GM12864 (cell line): ENCODE measurements around the gene MPV17L2.

ENCODE experiments used
- DNase-seq: peaks from one replicate; pipeline ENCODE4 v3.0.0-alpha.2; 2011; ENCODE audit warnings: low read depth
- H3K4me3 ChIP-seq: 2 replicates; pipeline ENCODE4 v1.5.1; 2011; ENCODE audit warnings: mild to moderate bottlenecking, low read depth, low read length, control low read depth
- TF ChIP-seq, protein P1 (sequence below): IDR thresholded peaks from 2 replicates; pipeline ENCODE4 v1.5.1; 2011; ENCODE audit warnings: low read depth, mild to moderate bottlenecking, moderate library complexity, low read length, control low read depth, inconsistent platforms; ENCODE audit errors: missing control alignments

The MPV17L2 gene

DNA sequence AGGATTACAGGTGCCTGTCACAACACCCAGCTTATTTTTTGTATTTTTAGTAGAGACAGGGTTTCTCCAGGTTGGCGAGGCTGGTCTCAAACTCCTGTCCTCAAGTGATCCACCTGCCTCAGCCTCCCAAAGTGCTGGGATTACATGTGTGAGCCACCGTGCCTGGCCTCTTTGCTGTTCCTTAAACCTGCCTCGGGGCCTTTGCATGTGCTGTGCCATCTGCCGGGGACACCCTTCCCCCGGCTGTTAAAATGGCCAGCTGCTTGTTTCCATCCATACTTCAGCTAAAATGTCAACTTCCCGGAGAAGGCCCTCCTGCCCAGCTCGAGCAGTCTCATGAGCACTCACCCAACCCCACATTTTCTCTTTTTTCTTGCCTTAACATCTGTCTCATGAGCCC lies 52.3 kb downstream of the MPV17L2 start:
- TF ChIP-seq, protein P1, sequence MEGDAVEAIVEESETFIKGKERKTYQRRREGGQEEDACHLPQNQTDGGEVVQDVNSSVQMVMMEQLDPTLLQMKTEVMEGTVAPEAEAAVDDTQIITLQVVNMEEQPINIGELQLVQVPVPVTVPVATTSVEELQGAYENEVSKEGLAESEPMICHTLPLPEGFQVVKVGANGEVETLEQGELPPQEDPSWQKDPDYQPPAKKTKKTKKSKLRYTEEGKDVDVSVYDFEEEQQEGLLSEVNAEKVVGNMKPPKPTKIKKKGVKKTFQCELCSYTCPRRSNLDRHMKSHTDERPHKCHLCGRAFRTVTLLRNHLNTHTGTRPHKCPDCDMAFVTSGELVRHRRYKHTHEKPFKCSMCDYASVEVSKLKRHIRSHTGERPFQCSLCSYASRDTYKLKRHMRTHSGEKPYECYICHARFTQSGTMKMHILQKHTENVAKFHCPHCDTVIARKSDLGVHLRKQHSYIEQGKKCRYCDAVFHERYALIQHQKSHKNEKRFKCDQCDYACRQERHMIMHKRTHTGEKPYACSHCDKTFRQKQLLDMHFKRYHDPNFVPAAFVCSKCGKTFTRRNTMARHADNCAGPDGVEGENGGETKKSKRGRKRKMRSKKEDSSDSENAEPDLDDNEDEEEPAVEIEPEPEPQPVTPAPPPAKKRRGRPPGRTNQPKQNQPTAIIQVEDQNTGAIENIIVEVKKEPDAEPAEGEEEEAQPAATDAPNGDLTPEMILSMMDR = no peak
- DNase-seq = no peak
- no peak overlapping the region for H3K4me3 ChIP-seq
